ENCODE measurements around the gene CHD6.

Gene CHD6

DNA sequence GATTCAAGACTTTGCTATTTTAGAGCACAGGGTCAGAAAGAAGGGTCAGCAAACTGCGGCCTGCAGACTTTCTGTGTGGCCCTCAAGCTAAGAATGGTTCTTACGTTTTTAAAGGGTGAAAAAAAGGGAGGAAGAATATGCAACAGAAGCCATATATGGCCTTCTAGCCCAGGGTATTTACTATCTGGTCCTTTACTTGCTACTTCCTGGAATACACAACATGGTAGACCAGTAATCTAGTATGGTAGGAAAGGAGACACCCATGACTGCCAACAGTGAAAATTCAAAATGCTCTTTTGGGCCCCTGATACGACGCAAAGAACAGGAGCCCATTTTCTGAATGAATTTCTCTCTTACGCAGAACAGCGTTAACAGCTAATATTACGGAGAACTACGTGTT is 191.2 kb downstream of the CHD6 start:
- in situ Hi-C loops (cut with MboI; ENCODE audit: low sequenced_read_pairs, unreplicated experiment), result no loop called here
- no peak for DNase-seq (ENCODE audit: low spot score)
- TF ChIP-seq, protein P1, sequence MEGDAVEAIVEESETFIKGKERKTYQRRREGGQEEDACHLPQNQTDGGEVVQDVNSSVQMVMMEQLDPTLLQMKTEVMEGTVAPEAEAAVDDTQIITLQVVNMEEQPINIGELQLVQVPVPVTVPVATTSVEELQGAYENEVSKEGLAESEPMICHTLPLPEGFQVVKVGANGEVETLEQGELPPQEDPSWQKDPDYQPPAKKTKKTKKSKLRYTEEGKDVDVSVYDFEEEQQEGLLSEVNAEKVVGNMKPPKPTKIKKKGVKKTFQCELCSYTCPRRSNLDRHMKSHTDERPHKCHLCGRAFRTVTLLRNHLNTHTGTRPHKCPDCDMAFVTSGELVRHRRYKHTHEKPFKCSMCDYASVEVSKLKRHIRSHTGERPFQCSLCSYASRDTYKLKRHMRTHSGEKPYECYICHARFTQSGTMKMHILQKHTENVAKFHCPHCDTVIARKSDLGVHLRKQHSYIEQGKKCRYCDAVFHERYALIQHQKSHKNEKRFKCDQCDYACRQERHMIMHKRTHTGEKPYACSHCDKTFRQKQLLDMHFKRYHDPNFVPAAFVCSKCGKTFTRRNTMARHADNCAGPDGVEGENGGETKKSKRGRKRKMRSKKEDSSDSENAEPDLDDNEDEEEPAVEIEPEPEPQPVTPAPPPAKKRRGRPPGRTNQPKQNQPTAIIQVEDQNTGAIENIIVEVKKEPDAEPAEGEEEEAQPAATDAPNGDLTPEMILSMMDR (IDR thresholded peaks at IDR 0.05; ENCODE audit: borderline replicate concordance, control extremely low read depth, extremely low read depth, insufficient read depth, missing control alignments), result no peak

DNA sequence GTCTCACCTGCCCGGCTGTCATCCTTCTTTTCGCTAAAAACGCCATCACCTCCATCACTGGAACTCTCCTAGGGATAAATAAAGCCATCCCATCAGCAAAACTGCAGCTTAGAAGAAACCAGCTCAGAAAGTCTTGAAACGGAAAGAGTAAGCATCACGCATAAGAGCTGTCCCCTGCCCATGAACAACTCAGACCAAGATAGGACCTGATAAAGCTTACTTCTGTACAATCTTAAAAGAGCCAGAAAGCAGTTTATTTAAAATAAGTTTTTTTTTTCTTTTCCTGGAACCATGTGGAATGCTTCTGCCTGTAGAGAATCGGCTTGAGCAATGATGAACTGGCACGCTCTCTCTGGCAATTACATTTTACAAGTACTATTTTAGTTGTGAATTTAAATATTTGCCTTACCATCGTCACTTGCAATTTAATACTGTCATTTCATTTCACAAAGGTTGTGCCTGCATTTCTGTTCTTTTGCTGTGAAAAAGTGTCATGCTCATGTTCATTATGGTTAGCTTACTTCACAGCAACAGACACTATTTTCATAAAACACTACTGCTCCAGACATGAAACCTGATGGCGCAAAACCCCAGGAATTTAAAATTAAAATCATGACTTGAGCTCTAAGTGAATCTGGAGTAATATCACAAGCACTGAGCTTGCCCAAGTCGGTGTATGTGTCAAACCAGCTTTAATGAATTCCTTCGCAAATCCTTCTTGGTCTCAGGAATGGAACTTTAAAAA is 191.9 kb downstream of the CHD6 start:
- no peak for DNase-seq (ENCODE audit: low spot score)
- TF ChIP-seq, protein P1 (IDR thresholded peaks at IDR 0.05; ENCODE audit: borderline replicate concordance, control extremely low read depth, extremely low read depth, insufficient read depth, missing control alignments), result no peak
- in situ Hi-C loops (cut with MboI; ENCODE audit: low sequenced_read_pairs, unreplicated experiment), result no loop called here

DNA sequence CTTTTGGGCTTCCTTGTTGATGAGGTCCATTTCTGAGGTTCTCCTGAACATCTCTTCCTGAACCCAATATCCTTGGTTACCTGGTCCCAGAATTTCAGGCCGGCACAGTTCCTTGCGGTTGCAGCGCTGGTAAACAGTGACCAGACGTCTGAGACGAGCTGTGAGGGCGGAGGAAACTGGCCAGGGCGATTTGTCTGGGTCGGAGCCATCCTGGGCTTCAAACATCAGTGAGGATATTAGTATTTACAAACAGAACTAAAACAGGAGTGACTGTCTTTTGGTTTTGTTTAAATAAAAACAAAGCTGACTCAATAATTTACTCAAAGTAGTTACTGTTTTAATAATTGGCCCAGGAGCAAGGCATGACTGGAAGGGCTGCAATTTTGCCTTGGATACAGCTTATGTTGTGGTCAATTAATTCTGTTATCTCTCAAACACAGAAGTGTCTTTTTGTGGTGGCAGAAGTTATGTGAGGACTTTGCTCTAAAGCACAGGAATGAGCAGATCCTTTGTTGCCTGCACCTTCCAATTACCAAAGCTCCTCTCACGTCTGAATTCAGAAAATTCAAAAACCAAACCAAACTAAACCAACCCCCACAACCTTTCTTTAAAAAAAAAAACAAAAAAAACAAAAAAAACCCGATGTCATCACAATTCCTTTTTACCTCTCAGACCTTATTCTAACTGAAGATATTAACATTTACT is 192.8 kb downstream of the CHD6 start:
- no peak for DNase-seq (ENCODE audit: low spot score)
- in situ Hi-C loops (cut with MboI; ENCODE audit: low sequenced_read_pairs, unreplicated experiment), result no loop called here
- TF ChIP-seq, protein P1 (IDR thresholded peaks at IDR 0.05; ENCODE audit: borderline replicate concordance, control extremely low read depth, extremely low read depth, insufficient read depth, missing control alignments), result no peak

DNA sequence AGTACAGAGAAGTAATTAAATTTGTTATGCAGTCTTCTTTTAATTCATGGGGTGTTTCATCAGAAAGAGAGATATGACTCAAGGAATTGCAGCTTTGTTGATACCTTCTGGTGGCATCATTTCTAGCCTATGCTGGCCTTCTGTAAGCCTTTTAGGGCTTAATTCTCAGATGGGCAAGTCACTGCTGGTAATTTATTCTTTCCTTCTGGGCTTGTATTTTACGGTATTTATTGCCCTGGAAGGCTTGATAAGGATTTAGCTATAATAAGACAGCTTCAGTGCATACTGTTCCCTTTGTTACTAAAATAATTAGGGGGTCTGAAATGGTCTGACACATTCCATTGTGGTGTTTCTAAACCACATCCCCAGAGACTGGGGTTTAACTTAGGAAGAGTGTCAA is 193.6 kb downstream of the CHD6 start:
- in situ Hi-C loops (cut with MboI; ENCODE audit: low sequenced_read_pairs, unreplicated experiment), result no loop called here
- no peak for DNase-seq (ENCODE audit: low spot score)
- TF ChIP-seq, protein P1 (IDR thresholded peaks at IDR 0.05; ENCODE audit: borderline replicate concordance, control extremely low read depth, extremely low read depth, insufficient read depth, missing control alignments), result no peak

DNA sequence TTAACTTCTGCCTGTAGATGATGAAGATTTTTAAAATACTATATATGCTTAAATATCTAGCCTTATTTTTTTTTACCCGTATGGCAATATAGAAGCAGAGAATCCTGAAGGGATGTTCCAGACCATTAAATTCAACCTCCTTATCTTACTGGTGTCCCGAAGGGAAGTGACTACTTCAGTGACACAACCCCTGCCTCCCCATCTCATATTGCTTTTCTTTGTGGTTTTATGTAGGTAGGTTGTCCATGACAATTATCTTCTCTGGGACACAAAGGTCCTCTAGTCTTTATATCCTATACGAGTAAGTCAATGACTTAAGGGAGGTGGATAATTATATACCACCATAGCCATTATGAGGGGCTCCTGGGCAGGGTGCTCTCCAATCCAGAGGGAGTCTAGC is 194.2 kb downstream of the CHD6 start:
- no peak for DNase-seq (ENCODE audit: low spot score)
- TF ChIP-seq, protein P1 (IDR thresholded peaks at IDR 0.05; ENCODE audit: borderline replicate concordance, control extremely low read depth, extremely low read depth, insufficient read depth, missing control alignments), result no peak
- in situ Hi-C loops (cut with MboI; ENCODE audit: low sequenced_read_pairs, unreplicated experiment), result no loop called here

DNA sequence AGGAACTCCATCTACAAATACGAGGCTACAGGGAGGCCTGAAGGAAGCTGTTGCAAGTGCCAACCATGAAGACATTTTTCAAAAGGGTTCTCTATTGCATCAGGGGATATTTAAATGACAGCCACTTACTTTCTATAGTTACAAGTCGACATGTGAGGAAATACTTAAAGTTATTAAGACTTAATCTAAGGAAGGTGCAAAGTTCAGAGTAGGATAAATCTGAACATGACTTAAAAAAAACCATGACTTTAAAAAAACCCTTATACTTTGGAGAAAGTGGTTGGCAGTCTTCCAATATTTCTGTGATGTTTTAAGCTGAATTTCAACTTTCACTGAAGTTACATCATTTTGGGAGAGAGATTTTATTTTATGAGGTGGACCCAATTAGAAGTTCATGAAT is 195.2 kb downstream of the CHD6 start:
- in situ Hi-C loops (cut with MboI; ENCODE audit: low sequenced_read_pairs, unreplicated experiment), result no loop called here
- DNase-seq (ENCODE audit: low spot score), result no peak
- TF ChIP-seq, protein P1 (IDR thresholded peaks at IDR 0.05; ENCODE audit: borderline replicate concordance, control extremely low read depth, extremely low read depth, insufficient read depth, missing control alignments), result no peak

Measured in GM13976 (cell line).